ENCODE results near the gene IGSF3. TPM values are rescaled to one million over a fixed set of nuclear protein-coding genes. Genes with fewer than 3 reads are reported as not detected.

The IGSF3 gene
- total RNA-seq, 4 donors from 2014 or later = 42.2 to 60.0 (median 55.4) TPM

- TF ChIP-seq POLR2A (IDR thresholded peaks at IDR 0.05) = no peak
- TF ChIP-seq, protein P1, sequence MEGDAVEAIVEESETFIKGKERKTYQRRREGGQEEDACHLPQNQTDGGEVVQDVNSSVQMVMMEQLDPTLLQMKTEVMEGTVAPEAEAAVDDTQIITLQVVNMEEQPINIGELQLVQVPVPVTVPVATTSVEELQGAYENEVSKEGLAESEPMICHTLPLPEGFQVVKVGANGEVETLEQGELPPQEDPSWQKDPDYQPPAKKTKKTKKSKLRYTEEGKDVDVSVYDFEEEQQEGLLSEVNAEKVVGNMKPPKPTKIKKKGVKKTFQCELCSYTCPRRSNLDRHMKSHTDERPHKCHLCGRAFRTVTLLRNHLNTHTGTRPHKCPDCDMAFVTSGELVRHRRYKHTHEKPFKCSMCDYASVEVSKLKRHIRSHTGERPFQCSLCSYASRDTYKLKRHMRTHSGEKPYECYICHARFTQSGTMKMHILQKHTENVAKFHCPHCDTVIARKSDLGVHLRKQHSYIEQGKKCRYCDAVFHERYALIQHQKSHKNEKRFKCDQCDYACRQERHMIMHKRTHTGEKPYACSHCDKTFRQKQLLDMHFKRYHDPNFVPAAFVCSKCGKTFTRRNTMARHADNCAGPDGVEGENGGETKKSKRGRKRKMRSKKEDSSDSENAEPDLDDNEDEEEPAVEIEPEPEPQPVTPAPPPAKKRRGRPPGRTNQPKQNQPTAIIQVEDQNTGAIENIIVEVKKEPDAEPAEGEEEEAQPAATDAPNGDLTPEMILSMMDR (IDR thresholded peaks at IDR 0.05) = no peak
- Histone ChIP-seq H3K4me3 (no peak overlapping the region), H3K4me1 (peaks cover 4 to 25% (median 7%) of the 10 kb centered on the region in 3 donors), H3K27me3 (no peaks in the 10 kb centered on the region), H3K9me3 (no peaks in the 10 kb centered on the region), H3K27ac (no peak overlapping the region), H3K36me3 (peaks cover 3 to 46% (median 7%) of the 10 kb centered on the region in 3 donors)
- WGBS, 2 donors = 88 to 94% methylated on average over 23 of the region's 23 CpGs
- DNase-seq = no peak
- intact Hi-C loops (cut with DNase I) = no loop called here
Observed at GRCh38 chr1:116532671-116533428, 134.7 kb downstream of the IGSF3 start.

DNA sequence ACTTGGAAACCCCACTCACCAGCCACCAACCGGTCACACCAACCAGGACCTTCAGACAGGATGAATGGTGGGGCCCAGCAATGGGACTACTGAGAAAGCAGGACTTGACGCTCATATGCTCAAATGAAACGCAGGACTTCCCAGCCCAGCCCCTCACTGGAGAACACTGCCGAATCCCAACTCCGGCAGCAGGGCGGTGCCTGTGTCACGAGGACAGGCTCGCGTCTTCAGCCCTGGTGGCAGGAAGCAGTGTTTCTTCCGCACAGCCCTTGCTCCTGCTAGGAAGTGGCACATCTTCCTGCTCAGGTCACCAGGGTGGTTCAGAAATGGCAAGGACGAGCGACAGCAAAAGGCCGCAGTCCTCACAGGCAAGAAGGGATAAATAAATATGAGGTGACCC, 135.6 kb downstream of the IGSF3 start:
- intact Hi-C loops (cut with DNase I) = no loop called here
- Histone ChIP-seq H3K27me3 (no peaks in the 10 kb centered on the region), H3K36me3 (peaks cover 3 to 46% (median 7%) of the 10 kb centered on the region in 3 donors), H3K4me1 (peaks cover under 1 to 15% (median 4%) of the 10 kb centered on the region in 3 donors), H3K9me3 (no peaks in the 10 kb centered on the region), H3K27ac (no peak overlapping the region), H3K4me3 (no peak overlapping the region)
- no peak for DNase-seq
- no peak for TF ChIP-seq POLR2A (IDR thresholded peaks at IDR 0.05)
- TF ChIP-seq, protein P1 (IDR thresholded peaks at IDR 0.05) = no peak
- WGBS, 2 donors = 95 to 100% methylated on average over 3 of the region's 13 CpGs

DNA sequence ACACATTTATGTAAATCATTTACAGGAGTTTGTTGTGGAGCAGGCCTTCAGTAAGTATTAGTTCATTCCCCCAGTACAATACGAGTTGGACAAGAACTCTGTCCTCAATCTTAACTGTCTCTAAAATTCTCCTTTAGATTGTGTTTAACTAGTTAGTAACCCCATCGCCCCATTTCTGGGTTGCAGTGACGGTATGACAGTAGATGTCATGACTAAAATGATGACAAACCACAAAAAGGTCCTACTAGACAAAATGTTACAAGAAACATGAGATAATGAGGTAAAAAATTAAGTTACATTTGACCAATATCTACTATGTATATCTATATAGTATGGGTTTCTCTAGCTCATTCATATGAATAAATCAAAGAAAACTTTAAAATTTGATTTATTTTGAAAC, 137.9 kb downstream of the IGSF3 start:
- Histone ChIP-seq H3K27me3 (no peaks in the 10 kb centered on the region), H3K27ac (no peak overlapping the region), H3K9me3 (no peaks in the 10 kb centered on the region), H3K4me3 (no peak overlapping the region), H3K36me3 (peaks cover 3 to 31% (median 7%) of the 10 kb centered on the region in 3 donors), H3K4me1 (peaks cover 0 to 3% (median 0%) of the 10 kb centered on the region in 3 donors)
- no peak for TF ChIP-seq POLR2A (IDR thresholded peaks at IDR 0.05)
- TF ChIP-seq, protein P1 (IDR thresholded peaks at IDR 0.05) = no peak
- intact Hi-C loops (cut with DNase I) = no loop called here
- WGBS, 2 donors = 74 to 91% methylated on average over 3 of the region's 3 CpGs
- DNase-seq = no peak

- H3K27ac ChIP-seq = no peak overlapping the region
- peaks cover 0 to 26% (median 7%) of the 10 kb centered on the region in 3 donors for H3K36me3 ChIP-seq
- WGBS, 2 donors = 80 to 86% methylated on average over 3 of the region's 3 CpGs
- no peaks in the 10 kb centered on the region for H3K9me3 ChIP-seq
- intact Hi-C loops (cut with DNase I) = no loop called here
- DNase-seq = no peak
- TF ChIP-seq POLR2A (IDR thresholded peaks at IDR 0.05) = no peak
- TF ChIP-seq, protein P1 (IDR thresholded peaks at IDR 0.05) = no peak
- no peaks in the 10 kb centered on the region for H3K27me3 ChIP-seq
- H3K4me1 ChIP-seq = peaks cover 0 to 3% (median 0%) of the 10 kb centered on the region in 3 donors
- H3K4me3 ChIP-seq = no peak overlapping the region
Observed at GRCh38 chr1:116529199-116529631, 138.3 kb downstream of the IGSF3 start.

DNA sequence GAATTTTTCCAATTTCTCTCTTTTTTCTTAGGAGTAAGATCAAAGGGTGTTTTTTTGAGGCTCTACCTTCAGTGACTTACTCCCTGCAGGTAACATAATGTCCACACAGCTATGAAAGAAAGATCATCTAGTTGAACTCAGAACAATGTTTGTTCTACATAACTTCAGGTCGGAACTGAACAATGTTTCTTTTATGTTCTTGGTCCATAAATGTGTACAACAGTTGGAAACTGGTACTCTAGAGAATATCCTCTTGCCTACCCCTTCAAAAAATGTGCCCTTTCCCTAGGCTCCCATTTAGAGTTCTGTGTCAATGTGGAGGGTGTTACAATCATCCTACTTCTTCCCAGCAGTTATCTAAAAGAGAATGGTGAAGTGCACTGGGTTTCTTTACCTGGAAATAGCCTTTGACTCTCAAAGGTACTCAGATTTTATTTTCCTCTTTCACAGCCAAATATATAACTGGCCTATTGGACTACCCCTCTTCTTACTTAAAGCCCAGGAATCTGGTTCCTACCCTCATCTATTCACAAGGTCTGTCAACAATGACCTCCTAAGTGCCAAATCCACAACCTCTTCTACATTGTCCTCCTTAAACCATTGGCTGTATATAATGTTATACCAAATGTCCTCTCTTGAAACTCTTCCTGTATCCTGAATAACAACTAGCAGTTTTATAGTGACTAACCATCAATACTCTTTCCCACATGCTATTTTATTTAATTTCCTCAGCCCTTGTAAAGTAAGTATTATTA, 139.0 kb downstream of the IGSF3 start:
- Histone ChIP-seq H3K9me3 (no peaks in the 10 kb centered on the region), H3K4me1 (peaks cover 0 to 3% (median 0%) of the 10 kb centered on the region in 3 donors), H3K4me3 (no peak overlapping the region), H3K27me3 (no peaks in the 10 kb centered on the region), H3K36me3 (peaks cover 0 to 21% (median 3%) of the 10 kb centered on the region in 3 donors), H3K27ac (no peak overlapping the region)
- no peak for DNase-seq
- TF ChIP-seq POLR2A (IDR thresholded peaks at IDR 0.05) = no peak
- TF ChIP-seq, protein P1 (IDR thresholded peaks at IDR 0.05) = no peak
- intact Hi-C loops (cut with DNase I) = no loop called here
- 88 to 94% methylated on average over 1 of the region's 1 CpG for WGBS, 2 donors

All from esophagus squamous epithelium (tissue), 5 donors.